Liver (tissue), 9 donors: ENCODE data around the gene ENTPD6. TPM values are rescaled to one million over a fixed set of nuclear protein-coding genes. Genes with fewer than 3 reads are reported as not detected.

Experiments used
- DNase-seq: peaks from one replicate; pipeline ENCODE4 v3.0.0-alpha.2; 2017; ENCODE audit warnings: low spot score
- H3K27ac ChIP-seq, 2 donors: one replicate each; pipeline ENCODE4 v1.7.0; 2013; ENCODE audit warnings: inconsistent platforms in 2 of 2, low read length in 2 of 2, control low read depth in 1 of 2, low read depth in 1 of 2, mild to moderate bottlenecking in 1 of 2
- H3K27me3 ChIP-seq, 4 donors: one replicate each; pipeline versions ENCODE4 v1.6.1 to v1.7.0; 2013; ENCODE audit warnings: low read length in 3 of 4, inconsistent platforms in 1 of 4, mild to moderate bottlenecking in 1 of 4, moderate library complexity in 1 of 4; ENCODE audit not compliant: control insufficient read depth in 4 of 4, insufficient read depth in 4 of 4
- H3K36me3 ChIP-seq, 4 donors: one replicate each; pipeline versions ENCODE4 v1.6.1 to v1.7.0; 2013; ENCODE audit warnings: low read length in 3 of 4, mild to moderate bottlenecking in 3 of 4, low read depth in 1 of 4, moderate library complexity in 1 of 4; ENCODE audit not compliant: control insufficient read depth in 4 of 4, insufficient read depth in 3 of 4
- H3K4me1 ChIP-seq, 4 donors: one replicate each; pipeline versions ENCODE4 v1.6.1 to v1.7.0; 2013; ENCODE audit warnings: low read length in 3 of 4, mild to moderate bottlenecking in 3 of 4, moderate library complexity in 1 of 4; ENCODE audit not compliant: control insufficient read depth in 4 of 4, insufficient read depth in 4 of 4
- H3K4me3 ChIP-seq, 3 donors: one replicate each; pipeline versions ENCODE4 v1.6.1 to v1.7.0; 2013; ENCODE audit warnings: low read length in 3 of 3, control low read depth in 1 of 3, low read depth in 1 of 3, mild to moderate bottlenecking in 1 of 3
- H3K9ac ChIP-seq, 2 donors: one replicate each; pipeline ENCODE4 v1.7.0; 2013; ENCODE audit warnings: low read length in 2 of 2, mild to moderate bottlenecking in 2 of 2, moderate library complexity in 2 of 2, control low read depth in 1 of 2, low read depth in 1 of 2
- H3K9me3 ChIP-seq, 4 donors: one replicate each; pipeline versions ENCODE4 v1.6.1 to v1.7.0; 2013; ENCODE audit warnings: low read length in 3 of 4; ENCODE audit not compliant: control insufficient read depth in 4 of 4
- ATF3 ChIP-seq: IDR thresholded peaks from 2 replicates; pipeline ENCODE4 v1.6.1; 2016; ENCODE audit warnings: antibody characterized with exemption
- CTCF ChIP-seq: fragments of 150-350 bp; IDR thresholded peaks from 2 replicates; pipeline ENCODE4 v1.5.1; 2017; ENCODE audit warnings: improper control_type of control experiment, low read depth, low read length; ENCODE audit not compliant: missing input control
- EGR1 ChIP-seq, 2 donors: IDR thresholded peaks; 2 replicates each; pipeline ENCODE4 v1.6.1; 2016 to 2018; ENCODE audit warnings: antibody characterized with exemption in 2 of 2, low read depth in 2 of 2
- FOXA1 ChIP-seq: IDR thresholded peaks from 2 replicates; pipeline ENCODE4 v1.6.1; 2016; ENCODE audit warnings: antibody characterized with exemption
- FOXA2 ChIP-seq: IDR thresholded peaks from 2 replicates; pipeline ENCODE4 v1.6.1; 2016; ENCODE audit warnings: antibody characterized with exemption
- GABPA ChIP-seq, 2 donors: IDR thresholded peaks in 1 of 2; conservative IDR thresholded peaks in 1 of 2; 2 replicates each; pipeline ENCODE4 v1.6.1; 2016; ENCODE audit warnings: antibody characterized with exemption in 2 of 2, mild to moderate bottlenecking in 1 of 2, moderate library complexity in 1 of 2
- HNF4A ChIP-seq, 2 donors: conservative IDR thresholded peaks; 2 replicates each; pipeline ENCODE4 v1.6.1; 2016; ENCODE audit warnings: antibody characterized with exemption in 2 of 2, mild to moderate bottlenecking in 2 of 2
- HNF4G ChIP-seq: IDR thresholded peaks from 2 replicates; pipeline ENCODE4 v1.6.1; 2016; ENCODE audit warnings: antibody characterized with exemption
- JUND ChIP-seq, 2 donors: IDR thresholded peaks; 2 replicates each; pipeline ENCODE4 v1.6.1; 2016; ENCODE audit warnings: antibody characterized with exemption in 2 of 2
- MAX ChIP-seq: IDR thresholded peaks from 2 replicates; pipeline ENCODE4 v1.6.1; 2016; ENCODE audit warnings: antibody characterized with exemption
- NR2F2 ChIP-seq: IDR thresholded peaks from 2 replicates; pipeline ENCODE4 v1.6.1; 2016; ENCODE audit warnings: antibody characterized with exemption
- RAD21 ChIP-seq, 2 donors: IDR thresholded peaks; 2 replicates each; pipeline ENCODE4 v1.6.1; 2016; ENCODE audit warnings: antibody characterized with exemption in 2 of 2, mild to moderate bottlenecking in 2 of 2
- REST ChIP-seq: IDR thresholded peaks from 2 replicates; pipeline ENCODE4 v1.6.1; 2016; ENCODE audit warnings: antibody characterized with exemption, mild to moderate bottlenecking
- RXRA ChIP-seq, 2 donors: IDR thresholded peaks; 2 replicates each; pipeline ENCODE4 v1.6.1; 2017 to 2018; ENCODE audit warnings: antibody characterized with exemption in 2 of 2, mild to moderate bottlenecking in 1 of 2
- SP1 ChIP-seq: IDR thresholded peaks from 2 replicates; pipeline ENCODE4 v1.6.1; 2018; ENCODE audit warnings: antibody characterized with exemption, mild to moderate bottlenecking
- TAF1 ChIP-seq: conservative IDR thresholded peaks from 2 replicates; pipeline ENCODE4 v1.6.1; 2016; ENCODE audit warnings: antibody characterized with exemption, mild to moderate bottlenecking
- YY1 ChIP-seq: IDR thresholded peaks from 2 replicates; pipeline ENCODE4 v1.6.1; 2016; ENCODE audit warnings: antibody characterized with exemption, mild to moderate bottlenecking
- ZBTB33 ChIP-seq: IDR thresholded peaks from 2 replicates; pipeline ENCODE4 v1.6.1; 2016; ENCODE audit warnings: antibody characterized with exemption
- WGBS: extraction: QIAGEN DNeasy Blood & Tissue Kit; methylation state at CpG from one replicate; pipeline ENCODE4 v1.1.7; 2013; 5-methylcytosine and 5-hydroxymethylcytosine counted together
- polyA plus RNA-seq, 2 donors: library from polyadenylated mRNA; stranded (reverse) in 1 of 2; unstranded in 1 of 2; fragments of 200-250 nt in 1 of 2; fragments of >200 nt in 1 of 2; fragmentation: Nextera tagmentation in 1 of 2; extraction: Ambion mirVana in 1 of 2; gene quantifications; one replicate each; pipeline versions ENCODE4 v1.2.1 to v1.2.3, GENCODE V29; 2013 to 2015
- total RNA-seq, 2 donors: library from RNA; depleted of rRNA; stranded (reverse); fragments of >200 nt; gene quantifications; one replicate each; pipeline ENCODE4 v1.2.3, GENCODE V29; 2014
- donor health status: healthy.
- donor health status: healthy.
- donor health status: healthy.
- donor health status: healthy.
- donor health status: healthy.

The ENTPD6 gene
- total and polyA plus RNA-seq, 4 donors, result 14.9 to 29.9 (median 24.4) TPM

GRCh38 chr20:25214819-25215218 lies 19.3 kb downstream of the ENTPD6 start:
- Histone ChIP-seq H3K4me1 (peaks cover 0 to 6% (median 1%) of the 10 kb centered on the region in 4 donors), H3K9ac (no peak overlapping the region), H3K27me3 (no peaks in the 10 kb centered on the region), H3K4me3 (no peak overlapping the region), H3K9me3 (no peaks in the 10 kb centered on the region), H3K27ac (no peak overlapping the region), H3K36me3 (peaks cover 8 to 57% (median 17%) of the 10 kb centered on the region in 4 donors)
- TF ChIP-seq YY1, result no peak
- no peak for TF ChIP-seq CTCF
- no peak for TF ChIP-seq RXRA (IDR thresholded peaks at IDR 0.05)
- no peak for TF ChIP-seq GABPA (IDR thresholded peaks at IDR 0.05 in 1 of 2, conservative IDR thresholded peaks at IDR 0.05 in 1 of 2)
- TF ChIP-seq TAF1, result no peak
- TF ChIP-seq NR2F2, result no peak
- TF ChIP-seq JUND (IDR thresholded peaks at IDR 0.05), result no peak
- no peak for TF ChIP-seq FOXA1
- TF ChIP-seq RAD21 (IDR thresholded peaks at IDR 0.05), result no peak
- no peak for TF ChIP-seq SP1
- no peak for TF ChIP-seq ZBTB33
- TF ChIP-seq MAX, result no peak
- no peak for TF ChIP-seq HNF4A (conservative IDR thresholded peaks at IDR 0.05)
- no peak for TF ChIP-seq ATF3
- TF ChIP-seq HNF4G, result no peak
- no peak for TF ChIP-seq EGR1 (IDR thresholded peaks at IDR 0.05; ENCODE audit: low read depth in 2 of 2)
- TF ChIP-seq FOXA2, result no peak
- TF ChIP-seq REST, result no peak
- WGBS, result 97% methylated on average over 7 of the region's 7 CpGs
- no peak for DNase-seq
